HG03521 (cell line): Measurements from ENCODE around the gene PGAM2.

Experiments
- ATAC-seq: cut with Tn5 transposase; IDR thresholded peaks from one replicate; pipeline ENCODE4 v1.9.1; 2021; ENCODE audit warnings: mild to moderate bottlenecking, moderate library complexity; ENCODE audit not compliant: unreplicated experiment

PGAM2 gene

DNA sequence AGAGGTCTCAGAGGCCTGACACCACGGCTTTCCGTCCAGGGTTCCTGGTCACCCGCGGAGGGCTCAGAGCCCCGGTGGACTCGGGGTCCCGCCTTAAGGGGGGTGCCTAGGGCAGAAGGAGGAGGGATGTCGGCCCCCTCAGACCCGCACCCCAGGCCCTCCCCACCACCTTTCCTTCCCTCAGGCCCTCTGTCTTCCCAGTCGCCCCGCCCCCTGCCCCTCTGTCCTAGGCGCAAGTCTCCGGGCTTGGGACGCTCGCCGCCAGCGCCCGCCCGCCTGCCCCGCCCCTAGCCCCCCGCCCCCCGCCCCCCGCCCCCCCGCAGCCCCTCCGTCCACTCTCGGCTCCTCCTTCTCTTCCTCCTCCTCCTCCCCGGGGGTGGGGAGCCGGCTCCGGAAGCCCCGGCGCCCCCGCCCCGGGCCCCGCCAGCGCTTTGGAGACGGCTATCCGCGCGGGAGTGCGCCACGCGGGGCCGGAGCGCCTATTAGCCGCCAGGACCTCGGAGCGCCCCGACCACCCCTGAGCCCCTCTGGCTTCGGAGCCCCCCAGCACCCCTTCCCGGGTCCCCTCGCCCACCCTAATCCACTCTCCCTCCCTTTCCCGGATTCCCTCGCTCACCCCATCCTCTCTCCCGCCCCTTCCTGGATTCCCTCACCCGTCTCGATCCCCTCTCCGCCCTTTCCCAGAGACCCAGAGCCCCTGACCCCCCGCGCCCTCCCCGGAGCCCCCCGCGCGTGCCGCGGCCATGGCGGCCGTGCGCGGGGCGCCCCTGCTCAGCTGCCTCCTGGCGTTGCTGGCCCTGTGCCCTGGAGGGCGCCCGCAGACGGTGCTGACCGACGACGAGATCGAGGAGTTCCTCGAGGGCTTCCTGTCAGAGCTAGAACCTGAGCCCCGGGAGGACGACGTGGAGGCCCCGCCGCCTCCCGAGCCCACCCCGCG lies 38.8 kb upstream of the PGAM2 start, which contains the start of gene AEBP1:
Gene AEBP1 (plus strand): TSS at position 423 of the 937 bp plus-strand sequence. CDS start 321 bp downstream, at position 744.
- ATAC-seq, result no peak

DNA sequence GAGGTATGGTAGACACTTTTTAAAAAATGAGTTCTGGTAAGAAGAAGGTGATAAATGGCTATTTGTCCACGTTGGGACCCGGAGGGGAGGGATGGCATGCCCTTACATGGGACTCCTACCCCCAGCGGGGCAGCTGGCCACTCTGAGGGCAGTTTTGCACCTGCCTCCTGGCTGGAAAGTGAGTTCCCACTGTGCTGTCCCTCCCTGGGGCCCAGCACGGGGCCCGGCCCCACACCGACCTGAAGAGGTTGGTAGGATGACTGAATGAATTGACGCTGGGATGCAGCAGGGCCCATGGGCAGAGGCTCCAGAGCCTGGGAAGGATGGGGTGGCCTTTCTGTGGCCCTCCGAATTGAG lies 38.2 kb upstream of the PGAM2 start:
- ATAC-seq, result no peak

DNA sequence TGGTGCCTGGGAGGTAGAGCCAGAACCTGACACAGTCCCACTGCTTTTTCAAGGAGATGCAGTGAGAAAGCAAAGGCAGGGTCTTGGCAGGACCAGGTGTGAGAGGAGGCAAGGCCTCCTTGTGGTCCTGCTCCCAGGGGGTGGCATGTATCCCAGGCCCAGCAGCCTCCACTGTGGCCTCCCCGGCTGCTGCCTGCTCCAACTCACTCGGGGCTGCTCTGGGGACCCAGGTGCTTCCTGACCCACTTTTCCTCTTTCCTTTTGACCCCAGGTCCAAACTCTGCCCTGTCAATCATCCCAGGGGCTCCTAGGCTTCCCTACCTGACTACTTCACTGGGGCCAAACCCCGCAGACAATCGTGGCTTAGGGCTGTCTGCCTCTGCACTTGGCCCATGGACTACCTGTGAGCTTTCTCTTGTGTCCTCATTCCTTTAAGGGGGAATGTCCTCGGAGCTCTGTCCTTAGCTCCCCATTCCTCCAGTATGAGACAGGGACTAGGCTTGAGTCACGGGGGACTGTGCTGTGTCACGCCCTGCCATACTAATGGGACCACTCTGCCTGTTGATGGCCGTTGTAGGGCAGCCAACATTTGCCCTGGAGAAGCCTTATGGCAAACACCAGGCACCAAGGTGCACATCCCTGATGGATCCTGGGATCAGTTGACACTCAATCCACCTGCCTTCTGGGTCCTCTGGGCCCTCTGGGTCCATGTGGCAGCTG lies 37.6 kb upstream of the PGAM2 start:
- no peak for ATAC-seq

DNA sequence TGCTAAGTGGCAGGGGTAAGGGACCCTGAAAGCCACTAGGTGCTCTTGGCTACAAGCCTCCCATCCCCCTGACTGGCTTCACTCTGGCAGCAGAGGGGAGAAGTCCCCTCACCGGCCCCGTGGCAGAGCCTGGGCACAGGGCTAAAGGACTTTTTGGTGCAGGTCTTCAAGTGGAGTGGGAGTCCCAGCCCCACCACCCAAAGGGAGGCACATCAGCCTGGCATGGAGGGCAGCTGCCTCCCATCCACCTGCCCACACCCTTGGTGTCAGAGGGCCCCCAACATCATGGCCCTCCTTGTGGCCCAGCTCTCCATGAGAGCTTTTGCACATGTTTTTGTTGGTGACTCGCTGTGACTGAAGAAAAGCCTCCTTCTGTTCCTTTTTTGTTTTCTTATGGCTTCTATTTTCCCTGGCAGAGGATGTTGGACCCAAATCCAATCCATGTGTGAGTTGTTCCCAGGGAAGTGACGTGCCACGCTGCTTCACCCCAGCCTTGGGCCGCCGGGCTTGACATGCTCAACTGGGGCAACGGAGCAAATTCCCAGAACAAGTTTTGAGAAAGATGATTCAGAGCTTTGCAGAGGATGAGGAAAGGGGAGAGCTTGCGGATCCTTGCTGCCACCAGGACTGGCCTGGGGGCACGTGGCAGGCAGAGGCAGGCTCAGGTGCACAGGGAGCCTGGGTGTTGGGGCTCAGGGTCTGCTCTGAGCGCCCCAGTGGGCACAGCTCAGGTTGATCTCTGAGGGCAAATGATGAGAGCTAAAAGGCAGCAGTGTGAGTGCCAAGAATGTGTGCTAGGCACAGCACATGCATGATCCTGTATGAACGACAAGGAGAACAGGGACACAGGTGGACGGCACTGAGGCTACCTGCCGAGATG lies 36.8 kb upstream of the PGAM2 start:
- no peak for ATAC-seq

DNA sequence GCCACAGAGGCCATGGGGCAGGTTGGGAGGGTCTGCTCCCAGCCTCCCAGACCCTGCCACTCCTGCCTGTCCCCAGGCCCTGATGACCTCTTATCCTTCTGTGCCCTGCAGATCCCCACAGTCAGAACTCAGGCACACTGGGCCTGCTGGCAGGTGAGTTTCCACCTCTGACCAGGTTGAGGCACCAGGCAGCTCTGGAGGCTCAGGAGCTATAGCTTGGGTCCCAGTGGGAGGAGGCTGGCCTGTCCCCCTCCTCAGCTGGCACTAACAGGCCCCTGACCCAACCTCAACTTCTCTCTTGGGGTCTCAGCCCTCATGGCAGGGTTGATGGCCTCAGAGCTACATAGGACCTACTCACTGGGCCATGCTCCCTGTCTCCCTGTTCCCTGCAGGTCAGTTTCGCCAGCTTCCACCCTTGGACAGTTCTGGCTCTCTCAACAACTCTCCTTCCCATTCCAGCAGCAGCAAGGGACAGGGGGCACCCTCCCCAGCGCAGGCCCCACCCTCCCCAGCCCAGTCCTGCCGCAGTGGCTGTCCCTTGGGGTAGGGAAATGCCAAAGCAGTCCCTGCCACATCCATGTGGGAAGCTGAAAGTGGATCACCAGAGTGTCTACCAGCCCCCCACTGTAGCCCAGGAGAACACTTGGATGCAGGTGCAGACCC lies 36.1 kb upstream of the PGAM2 start:
- no peak for ATAC-seq

DNA sequence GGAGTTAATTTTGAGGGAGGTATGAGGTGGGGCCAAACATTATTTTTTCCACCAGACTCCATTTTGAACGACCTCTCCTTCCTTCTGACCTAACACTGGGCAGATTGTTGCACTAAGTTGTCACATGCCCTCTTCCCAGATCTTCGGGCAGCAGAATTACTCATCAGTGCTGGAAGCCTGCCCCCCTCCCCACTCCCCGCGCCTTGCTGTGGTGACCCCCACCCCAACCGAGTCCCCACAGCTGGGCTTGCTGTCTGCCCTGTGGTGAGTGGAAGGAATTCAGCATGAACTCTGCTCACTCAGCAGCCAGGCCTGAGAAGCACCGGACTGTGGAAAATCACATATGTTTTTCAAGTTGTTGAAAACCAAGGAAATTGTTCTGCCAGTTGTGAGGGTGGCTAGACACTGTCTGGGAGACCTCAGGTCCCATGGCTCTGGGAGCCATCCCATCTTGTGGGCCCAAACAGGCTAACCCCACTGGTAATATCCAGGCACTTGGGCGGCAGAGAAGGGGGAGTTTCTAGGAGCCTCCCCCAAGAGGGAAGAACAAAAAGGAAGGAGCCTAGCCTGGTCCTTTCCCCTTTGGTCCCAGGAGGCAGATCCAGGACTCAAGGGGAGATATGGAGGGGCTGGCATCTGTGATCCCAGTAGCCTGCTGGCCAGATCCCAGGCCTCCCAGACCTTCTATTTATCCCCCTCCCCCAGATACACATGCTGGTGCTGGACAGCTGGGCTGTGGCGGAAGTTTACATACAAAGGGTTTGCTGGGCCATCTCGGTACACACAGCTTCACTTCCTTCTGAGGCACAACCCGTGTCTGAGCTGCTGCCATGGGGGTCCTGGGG lies 35.3 kb upstream of the PGAM2 start:
- ATAC-seq, result no peak

DNA sequence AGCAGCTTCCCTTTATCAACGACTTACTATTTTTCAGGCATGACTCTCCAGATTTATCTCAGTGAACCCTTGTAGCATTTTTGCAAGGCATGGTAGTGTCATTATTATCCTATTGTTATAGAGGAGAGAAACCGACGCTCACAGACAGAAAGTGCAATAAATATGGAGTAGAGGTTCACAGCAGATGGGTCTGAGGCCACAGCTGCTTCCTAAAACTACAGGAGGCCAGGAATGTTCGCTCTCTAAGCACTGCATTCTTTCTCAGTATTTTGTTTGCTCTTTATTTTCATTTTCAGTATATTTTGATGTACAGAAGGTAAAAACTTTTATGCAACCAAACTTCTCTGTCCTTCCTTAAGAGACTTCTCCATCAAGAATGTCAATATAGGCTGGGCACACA lies 34.3 kb upstream of the PGAM2 start:
- ATAC-seq, result no peak

DNA sequence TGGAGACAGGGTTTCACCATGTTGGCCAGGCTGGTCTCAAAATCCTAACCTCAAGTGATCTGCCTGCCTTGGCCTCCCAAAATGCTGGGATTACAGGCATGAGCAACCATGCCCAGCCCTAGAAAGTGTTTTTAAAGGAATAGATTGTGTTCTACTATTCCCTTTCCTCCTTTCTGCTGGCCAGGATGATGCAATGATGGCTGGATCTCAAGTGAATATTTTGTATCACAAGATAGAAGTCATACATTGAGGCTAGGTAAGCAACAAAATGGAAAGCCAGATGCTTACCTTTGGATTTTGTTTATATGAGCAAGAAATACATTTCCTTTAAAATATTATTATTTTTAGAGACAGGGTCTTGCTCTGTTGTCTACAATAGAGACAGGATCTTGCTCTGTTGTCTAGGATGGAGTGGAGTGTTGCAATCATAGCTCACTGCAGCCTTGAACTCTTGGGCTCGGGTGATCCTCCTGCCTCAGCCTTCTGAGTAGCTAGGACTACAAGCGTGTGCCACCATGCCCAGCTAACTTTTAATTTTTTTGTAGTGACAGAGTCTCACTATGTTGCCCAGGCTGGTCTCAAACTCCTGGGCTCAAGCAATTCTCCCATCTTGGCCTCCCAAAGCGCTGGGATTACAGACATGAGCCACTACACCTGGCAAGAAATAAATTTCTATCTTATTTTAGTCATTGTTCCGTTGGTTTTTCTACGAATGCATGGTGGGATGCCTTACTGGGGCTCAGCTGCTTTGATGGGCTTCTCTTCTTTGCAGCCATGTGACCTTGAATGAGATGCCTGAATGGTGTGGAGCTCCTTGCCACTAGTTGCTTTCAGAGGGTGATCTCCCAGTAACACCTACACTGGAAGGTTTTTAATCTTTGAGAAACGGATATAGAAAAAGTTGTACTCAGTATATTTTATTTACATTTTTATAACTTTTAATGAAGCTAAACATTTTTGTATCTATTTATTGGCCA lies 33.0 kb upstream of the PGAM2 start:
- no peak for ATAC-seq

DNA sequence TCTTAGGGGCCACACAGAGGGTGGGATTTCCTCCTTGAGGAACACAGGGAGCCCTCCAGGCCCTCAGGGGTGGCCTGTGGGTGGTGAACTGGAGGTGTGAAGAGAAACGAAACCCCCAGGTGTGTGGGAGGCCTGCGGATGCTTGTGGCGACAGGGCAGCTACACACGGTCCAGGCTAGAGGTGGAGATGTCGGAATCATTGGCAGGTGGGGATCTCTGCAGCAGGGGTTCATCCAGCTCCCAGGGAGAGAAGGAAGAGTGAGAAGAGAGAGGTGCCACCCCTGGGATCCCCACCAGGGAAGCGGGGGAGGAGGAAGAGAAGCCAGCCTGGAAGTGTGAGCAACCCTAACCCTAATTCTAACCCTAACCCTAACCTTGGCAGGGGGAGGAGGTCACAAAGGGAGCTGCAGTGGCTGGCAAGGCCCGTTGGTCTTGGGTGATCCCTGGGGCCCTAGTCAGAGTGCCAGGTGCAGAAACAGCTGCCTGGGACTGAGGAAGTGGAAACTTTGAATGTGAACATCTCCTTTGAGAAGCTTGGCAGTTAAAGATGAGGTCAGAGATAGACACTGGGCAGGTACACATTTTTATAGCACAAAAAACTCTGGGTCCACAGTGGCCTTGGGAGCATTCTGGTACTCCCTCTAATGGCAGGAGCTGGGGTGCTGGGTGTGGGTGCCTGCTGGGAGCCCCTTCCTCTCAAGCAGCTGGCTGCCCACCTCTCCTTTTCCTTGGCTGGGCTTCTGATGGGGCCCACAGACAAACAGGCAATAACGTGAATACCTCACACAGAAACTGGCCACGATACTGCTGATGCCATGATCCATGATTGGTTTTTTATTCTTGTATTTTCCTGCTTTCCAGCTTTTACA lies 31.9 kb upstream of the PGAM2 start:
- ATAC-seq, result peak; percentile 62

DNA sequence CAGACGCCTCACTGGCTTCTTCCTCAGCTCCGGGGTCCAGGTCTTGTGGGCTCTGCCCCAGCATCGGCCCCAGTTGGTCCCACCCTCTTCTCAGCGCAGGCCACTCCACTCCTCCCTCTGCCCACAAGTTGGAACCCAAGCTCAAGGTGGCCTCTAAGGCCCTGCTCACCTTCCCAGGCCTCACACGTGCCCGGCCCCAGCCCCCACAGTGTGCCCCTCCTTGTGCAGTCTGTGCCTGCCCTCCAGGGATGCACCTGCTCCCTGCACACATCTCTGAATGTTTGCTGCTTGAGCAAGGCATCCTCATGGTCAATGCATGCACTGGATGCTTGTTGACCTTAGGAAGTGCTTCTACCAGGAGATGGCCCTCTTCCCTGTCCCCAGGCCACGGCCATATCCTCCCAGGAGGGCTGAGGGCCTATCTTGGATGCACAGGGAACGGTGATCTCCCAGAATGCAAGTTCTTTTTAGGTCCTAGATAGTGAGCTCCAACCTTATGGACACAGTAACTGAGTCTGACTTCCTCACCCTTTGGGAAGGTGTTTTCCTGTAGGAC lies 31.0 kb upstream of the PGAM2 start:
- ATAC-seq, result no peak

DNA sequence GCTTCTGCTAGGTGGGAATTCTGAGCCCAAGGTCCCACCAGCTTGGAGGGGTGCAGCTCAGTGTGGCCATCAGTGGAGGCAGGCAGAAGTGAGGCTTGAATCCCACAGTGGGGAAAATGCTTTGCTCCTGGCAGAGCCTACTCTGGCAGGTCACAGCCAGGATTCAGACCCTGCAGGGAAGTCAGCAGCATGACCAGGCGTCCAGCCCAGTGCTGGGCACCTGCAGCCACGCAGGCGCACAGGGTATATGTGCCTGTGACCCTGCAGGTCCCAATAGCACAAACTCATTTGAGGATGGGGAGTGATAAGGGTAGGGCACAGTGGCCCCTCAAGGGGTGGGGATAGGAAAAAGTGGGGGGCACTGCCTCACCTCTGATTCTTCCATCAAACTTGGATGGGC lies 30.4 kb upstream of the PGAM2 start:
- ATAC-seq, result no peak

DNA sequence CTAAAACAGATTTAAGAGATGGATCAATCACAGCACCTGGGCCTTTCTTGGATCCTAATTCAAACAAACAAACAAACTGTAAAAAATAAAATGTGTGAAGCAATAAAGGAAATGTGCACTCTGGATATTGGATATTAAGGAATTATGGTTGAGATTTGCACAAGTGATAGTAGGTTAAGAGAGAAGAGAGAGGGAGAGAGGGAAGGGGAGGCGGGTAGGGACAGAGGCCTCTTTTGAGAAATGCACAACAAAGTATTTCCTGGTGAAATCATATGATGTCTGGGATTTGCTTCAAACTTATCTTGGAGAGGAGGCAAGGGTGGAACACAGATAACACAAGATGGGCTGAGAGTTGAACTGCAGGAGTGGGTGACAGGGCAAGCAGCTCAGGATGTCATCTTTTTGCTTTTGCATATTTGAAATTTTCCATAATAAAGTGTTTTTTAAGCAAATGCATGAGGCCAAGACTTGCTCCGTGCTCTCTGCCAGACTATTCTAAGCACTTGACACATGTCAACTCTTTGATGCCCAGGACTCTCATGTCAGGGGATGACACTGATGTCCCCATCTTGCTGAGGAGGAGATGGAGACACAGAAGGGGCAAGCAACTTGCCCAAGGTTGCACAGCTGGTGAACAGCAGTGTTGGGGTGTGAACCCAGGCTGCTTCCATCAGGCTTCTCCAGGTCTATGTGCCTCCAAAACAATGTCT lies 29.7 kb upstream of the PGAM2 start:
- ATAC-seq, result no peak

DNA sequence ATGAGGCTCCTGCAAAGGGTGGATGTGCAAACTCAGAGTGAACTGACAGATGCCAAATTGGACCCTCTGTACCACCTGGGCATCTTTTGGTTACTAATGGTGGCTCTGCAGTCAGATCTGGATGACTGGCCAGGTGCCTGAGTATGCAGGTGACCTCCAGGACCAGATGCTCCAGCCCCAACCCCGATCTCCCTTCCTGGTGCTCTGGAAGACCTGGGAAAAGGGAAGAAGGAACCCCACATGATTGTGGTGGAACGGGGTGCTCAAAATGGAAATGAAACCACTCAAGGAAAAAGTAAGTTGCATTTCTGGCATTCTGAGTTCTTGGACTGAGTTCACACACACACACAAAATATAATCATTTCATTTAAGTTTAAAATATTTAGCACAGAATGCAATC lies 29.0 kb upstream of the PGAM2 start:
- no peak for ATAC-seq

DNA sequence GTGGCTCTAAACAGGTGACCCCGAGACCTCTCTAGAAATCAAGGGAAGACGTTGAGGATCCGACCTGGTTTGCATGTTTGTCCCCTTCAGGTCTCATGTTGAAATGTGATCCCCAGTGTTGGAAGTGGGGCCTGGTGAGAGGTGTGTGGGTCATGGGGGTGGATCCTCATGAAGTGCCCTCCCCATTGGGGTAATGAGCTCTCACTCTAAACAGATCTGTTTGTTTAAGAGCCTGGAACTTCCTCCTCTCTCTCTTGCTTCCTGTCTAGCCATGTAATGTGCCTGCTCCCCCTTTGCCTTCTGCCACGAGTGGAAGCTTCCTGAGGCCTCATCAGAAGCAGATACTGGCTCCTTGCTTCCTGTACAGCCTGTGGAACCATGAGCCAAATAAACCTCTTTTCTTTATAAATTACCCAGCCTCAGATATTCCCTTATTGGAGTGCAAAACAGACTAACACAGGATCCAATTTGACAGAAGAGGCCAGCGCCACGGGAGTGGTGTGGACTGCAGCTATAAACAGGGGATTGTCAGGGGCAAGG lies 27.8 kb upstream of the PGAM2 start:
- ATAC-seq, result no peak

DNA sequence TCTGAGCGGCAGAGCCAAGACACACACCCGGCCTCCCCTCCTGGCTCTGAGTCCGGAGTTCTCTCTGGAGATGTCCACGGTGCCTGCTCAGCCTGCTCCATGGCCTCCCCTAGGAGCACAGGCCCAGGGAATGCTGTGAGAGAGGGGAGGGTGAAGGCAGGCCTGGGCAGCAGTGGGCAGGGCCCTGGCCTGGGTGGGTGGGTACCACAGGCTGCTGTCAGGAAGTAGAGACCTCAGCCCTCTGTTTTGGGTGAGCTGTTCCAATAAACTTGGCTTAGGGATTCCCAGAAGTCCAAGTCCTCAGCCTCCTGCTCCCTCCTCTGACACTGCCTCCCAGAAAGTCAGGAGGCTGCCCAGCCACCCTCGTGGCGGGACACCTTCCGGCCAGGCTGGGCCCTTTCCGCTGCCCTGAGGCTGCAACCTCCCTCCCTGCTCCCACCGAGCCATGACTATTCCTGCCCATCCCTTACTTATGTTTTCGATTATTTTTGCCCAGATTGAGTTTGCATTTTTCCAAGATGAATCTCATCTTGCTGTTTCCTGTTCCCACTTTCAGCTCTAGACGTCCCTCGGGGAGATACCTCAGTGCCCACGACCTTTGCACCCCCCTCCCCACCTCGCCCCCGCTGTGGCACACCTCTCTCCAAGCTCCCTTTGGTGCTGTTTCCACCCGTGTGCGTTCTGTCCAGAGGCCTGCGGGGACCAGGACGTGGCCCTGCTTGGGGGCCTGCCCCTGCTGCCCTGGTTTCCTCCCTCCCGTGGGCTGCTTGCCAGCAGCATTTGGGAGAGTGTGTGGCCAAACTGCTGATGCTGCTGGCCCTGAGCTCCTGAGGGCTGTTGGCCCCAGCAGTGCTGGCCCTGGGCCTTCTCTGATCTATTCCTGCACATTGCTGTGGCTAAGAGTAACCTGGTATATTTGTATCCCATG lies 22.8 kb upstream of the PGAM2 start:
- ATAC-seq, result no peak
